ENCODE results near the gene TMEM9.

DNA sequence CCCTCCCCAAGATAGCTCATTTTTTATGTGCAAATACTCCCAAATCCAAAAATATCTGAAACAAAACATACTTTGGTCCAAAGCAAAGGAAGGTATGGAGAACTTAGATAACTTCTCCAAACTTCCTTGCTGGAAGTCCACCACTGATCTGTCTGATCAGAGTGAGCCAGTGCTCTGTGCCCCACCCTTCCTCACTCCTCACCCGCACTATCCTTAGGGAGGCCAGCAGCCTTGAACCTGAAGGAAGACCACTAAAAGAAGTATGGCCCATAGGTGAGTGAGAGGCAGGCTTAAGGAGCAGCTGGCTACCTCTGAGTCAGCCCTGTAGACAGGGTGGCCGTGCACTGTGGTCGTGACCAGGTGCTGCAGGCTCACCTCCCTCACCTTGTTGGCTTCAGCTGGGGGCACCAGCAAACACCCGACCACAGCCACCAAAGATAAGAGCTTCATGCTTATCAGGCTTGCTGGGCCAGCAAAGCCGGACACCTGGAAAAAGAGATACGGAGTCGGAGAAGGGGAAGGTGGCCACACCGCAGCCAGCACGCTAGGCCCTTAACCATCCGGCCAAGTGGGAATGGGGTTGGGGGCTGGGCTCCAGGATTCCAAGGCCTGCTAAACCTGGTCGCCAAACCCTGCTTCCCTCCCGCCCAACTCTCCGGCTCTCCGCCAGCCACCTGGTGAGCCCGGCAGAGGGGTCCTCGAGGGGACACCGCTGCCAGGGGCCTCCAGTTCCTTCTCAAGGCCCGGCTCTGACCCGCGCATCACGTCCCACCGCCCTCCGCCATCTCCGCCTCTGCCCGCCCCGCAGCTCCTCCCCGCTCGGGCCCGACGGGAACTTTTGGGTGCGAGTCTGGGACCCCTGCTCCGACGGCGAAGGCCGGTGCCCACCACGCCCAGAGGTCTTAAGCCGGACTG is 543 bp downstream of the TMEM9 start:
- no peak for TF ChIP-seq GATA2 (IDR thresholded peaks at IDR 0.05; ENCODE audit: low read depth, low read length)
- TF ChIP-seq GATA3 (IDR thresholded peaks at IDR 0.05; ENCODE audit: low read depth, low read length), result no peak
